H9 (cell line): ENCODE data around the gene ABCB11. TPM values are rescaled to one million over a fixed set of nuclear protein-coding genes. Genes with fewer than 3 reads are reported as not detected.

ENCODE experiments used
- DNase-seq: peaks from one replicate; pipeline ENCODE4 v3.0.0-alpha.2; 2017
- H2AFZ ChIP-seq: one replicate; pipeline ENCODE4 v1.6.1; 2013; ENCODE audit warnings: mild to moderate bottlenecking, low read length, control low read depth, moderate library complexity
- H2AK5ac ChIP-seq: 2 replicates; pipeline ENCODE4 v1.6.1; 2013; ENCODE audit warnings: low read length, control low read depth, mixed read lengths; ENCODE audit not compliant: insufficient read length
- H2BK120ac ChIP-seq: one replicate; pipeline ENCODE4 v1.6.1; 2013; ENCODE audit warnings: low read depth, mild to moderate bottlenecking, low read length, control low read depth, inconsistent platforms; ENCODE audit not compliant: poor library complexity, severe bottlenecking
- H2BK12ac ChIP-seq: 2 replicates; pipeline ENCODE4 v1.6.1; 2013; ENCODE audit warnings: low read length, control low read depth, mixed read lengths, low read depth; ENCODE audit not compliant: insufficient read length
- H2BK15ac ChIP-seq: 2 replicates; pipeline ENCODE4 v1.6.1; 2013; ENCODE audit warnings: low read depth, low read length, control low read depth
- H2BK20ac ChIP-seq: one replicate; pipeline ENCODE4 v1.6.1; 2013; ENCODE audit warnings: low read depth, mild to moderate bottlenecking, low read length, control low read depth, inconsistent platforms; ENCODE audit not compliant: poor library complexity, severe bottlenecking
- H2BK5ac ChIP-seq: 2 replicates; pipeline ENCODE4 v1.6.1; 2013; ENCODE audit warnings: low read length, control low read depth, mixed read lengths; ENCODE audit not compliant: insufficient read length
- H3K14ac ChIP-seq: 2 replicates; pipeline ENCODE4 v1.6.1; 2013; ENCODE audit warnings: low read length, control low read depth; ENCODE audit not compliant: insufficient read depth
- H3K18ac ChIP-seq: 2 replicates; pipeline ENCODE4 v1.6.1; 2013; ENCODE audit warnings: low read depth, mild to moderate bottlenecking, mixed read lengths, low read length, control low read depth; ENCODE audit not compliant: insufficient read length
- H3K23ac ChIP-seq: 2 replicates; pipeline ENCODE4 v1.6.1; 2013; ENCODE audit warnings: low read length, control low read depth, mixed read lengths, low read depth; ENCODE audit not compliant: insufficient read length
- H3K23me2 ChIP-seq: 2 replicates; pipeline ENCODE4 v1.6.1; 2013; ENCODE audit warnings: low read depth, mild to moderate bottlenecking, mixed read lengths, low read length, control low read depth; ENCODE audit not compliant: insufficient read length, poor library complexity, severe bottlenecking
- H3K27ac ChIP-seq: 2 replicates; pipeline ENCODE4 v1.5.1; 2013; ENCODE audit warnings: low read length, control low read depth, mixed read lengths, low read depth; ENCODE audit not compliant: insufficient read length
- H3K27me3 ChIP-seq: 2 replicates; pipeline ENCODE4 v1.6.1; 2013; ENCODE audit warnings: low read length, control low read depth, inconsistent platforms; ENCODE audit not compliant: insufficient read depth
- H3K4ac ChIP-seq: 2 replicates; pipeline ENCODE4 v1.6.1; 2013; ENCODE audit warnings: low read depth, mild to moderate bottlenecking, control low read depth, inconsistent platforms, low read length, moderate library complexity
- H3K4me1 ChIP-seq: 2 replicates; pipeline ENCODE4 v1.6.1; 2013; ENCODE audit warnings: low read length, control low read depth, inconsistent platforms; ENCODE audit not compliant: insufficient read depth
- H3K4me2 ChIP-seq: 2 replicates; pipeline ENCODE4 v1.6.1; 2013; ENCODE audit warnings: low read length, control low read depth, mixed read lengths; ENCODE audit not compliant: insufficient read length, insufficient read depth
- H3K56ac ChIP-seq: 2 replicates; pipeline ENCODE4 v1.6.1; 2013; ENCODE audit warnings: low read depth, mild to moderate bottlenecking, mixed read lengths, low read length, control low read depth; ENCODE audit not compliant: insufficient read length
- H3K79me1 ChIP-seq: 2 replicates; pipeline ENCODE4 v1.6.1; 2013; ENCODE audit warnings: low read depth, mild to moderate bottlenecking, moderate library complexity, low read length, control low read depth, inconsistent platforms; ENCODE audit not compliant: insufficient read depth, poor library complexity, severe bottlenecking
- H3K79me2 ChIP-seq: 2 replicates; pipeline ENCODE4 v1.6.1; 2013; ENCODE audit warnings: low read length, control low read depth, inconsistent platforms; ENCODE audit not compliant: insufficient read depth
- H3K9ac ChIP-seq: 2 replicates; pipeline ENCODE4 v1.6.1; 2013; ENCODE audit warnings: low read length, control low read depth, mixed read lengths; ENCODE audit not compliant: insufficient read length; ENCODE audit errors: extremely low read depth
- H3K9me3 ChIP-seq: one replicate; pipeline ENCODE4 v1.6.1; 2013; ENCODE audit warnings: low read depth, low read length, inconsistent platforms; ENCODE audit not compliant: control insufficient read depth
- H3T11ph ChIP-seq: one replicate; pipeline ENCODE4 v1.6.1; 2013; ENCODE audit warnings: mild to moderate bottlenecking, low read length, control low read depth, inconsistent platforms
- H4K20me1 ChIP-seq: one replicate; pipeline ENCODE4 v1.6.1; 2013; ENCODE audit not compliant: control insufficient read depth, insufficient read length, insufficient read depth
- H4K5ac ChIP-seq: 2 replicates; pipeline ENCODE4 v1.6.1; 2013; ENCODE audit warnings: low read depth, mild to moderate bottlenecking, mixed read lengths, low read length, control low read depth; ENCODE audit not compliant: insufficient read length
- H4K8ac ChIP-seq: replicated peaks from 2 replicates; pipeline ENCODE4 v1.6.1; 2013; ENCODE audit warnings: low read length, control low read depth, mixed read lengths, low read depth; ENCODE audit not compliant: insufficient read length
- H4K91ac ChIP-seq: 2 replicates; pipeline ENCODE4 v1.6.1; 2013; ENCODE audit warnings: low read depth, mild to moderate bottlenecking, moderate library complexity, mixed read lengths, low read length, control low read depth; ENCODE audit not compliant: insufficient read length
- H3K27ac Mint-ChIP-seq, 3 experiments: 2 replicates in 2 of 3; 3 replicates in 1 of 3; pipeline ENCODE4 v1.8.0; 2020 to 2021; ENCODE audit warnings: mixed read lengths in 3 of 3, mild to moderate bottlenecking in 1 of 3, moderate library complexity in 1 of 3
- H3K27me3 Mint-ChIP-seq: 2 replicates; pipeline ENCODE4 v1.8.0; 2021; ENCODE audit warnings: low read depth, mild to moderate bottlenecking, moderate library complexity, mixed read lengths
- H3K36me3 Mint-ChIP-seq, 3 experiments: 2 replicates in 2 of 3; 3 replicates in 1 of 3; pipeline ENCODE4 v1.8.0; 2020 to 2021; ENCODE audit warnings: low read depth in 3 of 3, mixed read lengths in 3 of 3; ENCODE audit not compliant: insufficient read depth in 1 of 3
- H3K4me1 Mint-ChIP-seq, 2 experiments: 2 replicates each; pipeline ENCODE4 v1.8.0; 2020; ENCODE audit warnings: mixed read lengths in 2 of 2
- H3K4me3 Mint-ChIP-seq, 2 experiments: 2 replicates in 1 of 2; 3 replicates in 1 of 2; pipeline ENCODE4 v1.8.0; 2020 to 2021; ENCODE audit warnings: mild to moderate bottlenecking in 2 of 2, mixed read lengths in 2 of 2, moderate library complexity in 1 of 2
- H3K9me3 Mint-ChIP-seq, 2 experiments: 2 replicates in 1 of 2; 3 replicates in 1 of 2; pipeline ENCODE4 v1.8.0; 2020; ENCODE audit warnings: mild to moderate bottlenecking in 2 of 2, mixed read lengths in 2 of 2, moderate library complexity in 1 of 2
- CTCF ChIP-seq: fragments of 200-600 bp; sonication (generic); conservative IDR thresholded peaks from 3 replicates; pipeline ENCODE4 v1.8.0; 2021; ENCODE audit warnings: antibody characterized with exemption, mild to moderate bottlenecking
- WGBS: extraction: QIAGEN DNeasy Blood & Tissue Kit; methylation state at CpG from one replicate; pipeline ENCODE4 v1.1.7; 2013; ENCODE audit warnings: missing lambda C conversion rate, low lambda C conversion rate, mixed read lengths; ENCODE audit not compliant: insufficient read length; ENCODE audit errors: extremely low coverage; 5-methylcytosine and 5-hydroxymethylcytosine counted together
- total RNA-seq: library from RNA; stranded (reverse); gene quantifications from 2 replicates; pipeline ENCODE4 v1.2.1, GENCODE V29; 2021

ABCB11 gene
- total RNA-seq, 1 experiment from 2014 or later = not detected

GRCh38 chr2:169046440-169047151 is 15.5 kb upstream of the ABCB11 start:
- Mint-ChIP-seq H3K9me3 (peaks cover 26% of the 10 kb centered on the region in 2 experiments; a peak in 4 of 5 replicates), H3K27me3 (peaks cover 2% of the 10 kb centered on the region; the same call in 1 of the 2 replicates)
- no peak for TF ChIP-seq CTCF

More at GRCh38 chr2:169046440-169047151, 15.5 kb upstream of the ABCB11 start:
- Histone ChIP-seq H3K23me2 (no peaks in the 10 kb centered on the region), H4K91ac (no peak overlapping the region), H2AFZ (no peak overlapping the region), H3K4me2 (no peak overlapping the region), H4K20me1 (no peaks in the 10 kb centered on the region), H2BK15ac (no peak overlapping the region), H2BK12ac (no peak overlapping the region), H3K27me3 (no peaks in the 10 kb centered on the region), H3K9ac (no peak overlapping the region), H3K4me1 (no peaks in the 10 kb centered on the region), H2BK20ac (no peak overlapping the region), H2BK5ac (no peak overlapping the region), H3K18ac (no peak overlapping the region), H3K4ac (no peak overlapping the region), H3K27ac (no peak overlapping the region), H3K23ac (no peak overlapping the region), H4K8ac (no peak overlapping the region), H3T11ph (no peak overlapping the region), H2BK120ac (no peak overlapping the region), H3K9me3 (no peaks in the 10 kb centered on the region), H2AK5ac (no peak overlapping the region), H3K14ac (no peak overlapping the region; the same call in 1 of the 2 replicates), H4K5ac (no peak overlapping the region), H3K56ac (no peak overlapping the region), H3K79me2 (no peaks in the 10 kb centered on the region), H3K79me1 (no peaks in the 10 kb centered on the region)
- no peak for DNase-seq
- no peak overlapping the region for H3K4me3 Mint-ChIP-seq
- H3K4me1 Mint-ChIP-seq = no peaks in the 10 kb centered on the region
- no CpG with 5 or more reads among the region's 4 CpGs for WGBS
- peaks cover 2 to 15% (median 7%) of the 10 kb centered on the region in 3 experiments; a peak in 6 of 7 replicates for H3K36me3 Mint-ChIP-seq
- H3K27ac Mint-ChIP-seq = no peak overlapping the region
